ENCODE measurements around the gene ADGRG1.
"Not testable (repeated sequence)": the region's sequence is repeated elsewhere in the genome, so short reads cannot be mapped to it uniquely, and the experiment has no call there.

The ADGRG1 gene

DNA sequence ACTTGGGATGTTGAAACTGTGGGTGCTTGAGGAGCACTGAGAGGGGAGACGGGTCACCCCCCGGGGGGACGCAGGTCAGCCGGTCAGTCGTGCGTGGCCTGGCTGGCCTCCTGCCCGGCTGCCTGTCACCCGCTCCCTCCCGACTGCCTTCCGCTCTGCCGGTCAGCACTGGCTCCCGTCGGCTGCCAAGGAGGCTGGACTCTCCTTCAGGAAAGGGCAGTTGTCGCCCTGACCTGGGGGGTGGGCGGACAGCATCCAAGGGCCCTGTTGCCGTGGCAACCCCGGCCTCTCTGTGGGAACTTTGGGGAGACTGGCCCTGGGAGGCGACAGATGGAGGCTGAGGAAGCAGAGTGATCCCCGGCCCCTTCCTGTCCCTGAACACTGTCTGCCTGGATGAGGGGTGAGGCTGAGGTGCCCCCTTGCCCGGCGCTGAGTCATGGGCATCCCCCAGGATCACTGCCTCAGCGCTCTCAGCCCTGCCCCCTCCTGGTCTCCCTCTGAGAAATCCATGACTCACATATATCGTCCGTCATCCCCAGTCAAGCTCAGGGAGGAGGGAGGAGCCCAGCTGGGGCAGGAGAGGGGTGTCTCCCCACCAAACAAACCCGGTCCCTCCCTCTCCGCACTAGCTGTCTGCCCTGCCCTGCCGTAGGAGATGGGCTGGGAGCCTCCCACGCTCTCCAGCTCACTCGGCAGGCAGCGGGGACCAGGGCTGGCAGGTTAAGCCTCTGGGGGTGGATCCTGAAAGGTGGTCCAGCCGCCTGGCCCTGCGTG lies at the start of gene ADGRG1:
TSS of gene ADGRG1 (plus strand) at position 623 of the 774 bp plus-strand sequence. CDS start 21,658 bp downstream, outside the sequence.
- DNase-seq, result peak; percentile 96

DNA sequence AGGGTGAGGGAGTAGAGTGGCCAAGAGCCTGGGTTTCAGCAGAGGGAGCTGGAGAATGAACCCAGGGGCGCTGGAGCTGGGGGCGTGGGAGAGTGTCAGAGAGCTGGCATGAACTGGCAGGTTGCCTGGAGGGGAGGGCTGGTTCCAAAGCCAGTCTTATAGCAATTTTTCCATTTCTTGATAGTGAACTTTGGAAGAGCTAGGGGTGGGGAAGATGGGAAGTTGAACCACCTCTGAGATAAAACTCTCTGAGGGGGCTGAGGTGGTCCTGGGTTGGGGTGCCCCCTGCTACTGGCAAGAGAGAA lies 49.1 kb upstream of the ADGRG1 start:
- DNase-seq, result no peak

DNA sequence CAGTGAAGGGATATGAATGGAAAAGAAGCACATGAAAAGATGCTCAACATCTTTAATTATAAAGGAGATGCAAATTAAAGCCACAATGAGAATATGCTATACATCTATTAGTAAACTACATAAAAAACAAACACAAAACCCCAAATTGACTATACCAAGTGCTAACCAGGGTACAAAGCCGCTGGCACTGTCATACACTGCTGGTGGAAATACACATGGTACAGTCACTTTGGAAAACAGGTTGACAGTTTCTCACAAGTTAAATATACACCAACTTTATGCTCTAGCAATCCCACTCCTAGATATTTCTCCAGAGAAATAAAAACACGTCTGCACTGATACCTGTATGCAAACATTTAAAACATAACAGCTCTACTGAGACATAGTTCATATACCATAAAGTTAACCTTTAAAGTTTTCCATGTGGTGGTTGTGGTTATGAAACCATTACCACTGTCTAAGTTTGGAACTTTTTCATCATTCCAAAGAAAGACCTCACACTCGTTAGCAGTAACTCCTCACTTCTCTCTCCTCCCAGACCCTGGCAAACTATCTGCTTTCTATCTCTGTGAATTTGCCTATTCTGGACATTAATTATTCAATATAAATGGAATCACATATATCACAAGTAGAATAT lies 43.3 kb upstream of the ADGRG1 start:
- DNase-seq, result no peak

- no peak for DNase-seq
These were observed 39.6 kb upstream of the ADGRG1 start for GRCh38 chr16:57588831-57589230.

GRCh38 chr16:57589374-57589773 lies 39.1 kb upstream of the ADGRG1 start:
- DNase-seq, result no peak

- peak; percentile 67 for DNase-seq
These were observed 37.8 kb upstream of the ADGRG1 start for GRCh38 chr16:57590654-57591085.

GRCh38 chr16:57591086-57591869 lies 37.2 kb upstream of the ADGRG1 start:
- DNase-seq, result peak; percentile 82

DNA sequence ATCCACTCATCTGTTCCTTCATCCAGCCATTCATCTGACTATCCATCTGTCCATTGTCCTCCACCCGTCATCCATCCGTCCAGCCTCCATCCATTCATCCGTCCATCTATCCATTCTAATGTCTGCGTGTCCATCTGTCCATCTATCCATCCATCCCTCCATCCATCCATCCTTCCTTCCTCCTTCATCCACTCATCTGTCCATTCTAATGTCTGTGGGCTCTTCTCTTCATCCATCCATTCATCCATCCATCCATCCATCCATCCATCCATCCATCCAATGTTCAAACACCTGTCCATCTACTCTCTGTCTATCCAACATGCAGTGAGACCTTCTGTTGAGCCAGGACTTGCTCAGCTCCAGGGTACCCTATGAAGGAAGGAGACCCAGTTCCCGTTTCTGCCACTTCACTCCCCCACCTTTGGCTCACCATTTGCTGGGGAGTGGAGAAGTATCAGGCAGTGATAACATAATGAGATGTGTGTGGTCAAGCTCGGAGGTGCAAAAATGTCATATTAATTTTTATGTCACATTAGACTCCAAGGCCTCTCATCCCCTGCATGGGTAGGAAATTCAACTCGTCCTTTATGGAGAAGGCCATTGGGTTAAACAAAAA lies 36.5 kb upstream of the ADGRG1 start:
- no peak for DNase-seq

DNA sequence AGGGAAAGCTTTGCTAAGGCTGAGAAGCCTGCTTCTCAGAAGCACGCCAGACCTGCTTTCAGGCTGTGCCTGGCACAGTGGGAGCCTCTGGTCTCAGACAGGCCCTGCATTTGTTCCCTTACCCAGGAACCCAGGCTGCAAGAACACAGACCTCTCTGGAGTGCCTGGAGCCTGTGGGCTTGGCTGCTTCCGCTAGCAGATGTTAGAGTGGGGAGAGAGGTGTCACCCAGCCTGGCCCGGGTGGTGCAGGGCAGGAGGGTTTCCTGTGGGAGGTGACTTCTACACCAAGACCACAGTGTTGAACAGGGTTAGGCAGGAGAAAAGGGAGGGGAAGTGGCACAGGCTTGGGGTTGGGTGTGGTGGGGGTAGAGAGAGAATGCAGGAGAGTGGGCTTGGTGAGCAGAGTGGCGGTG lies 35.8 kb upstream of the ADGRG1 start:
- DNase-seq, result no peak

DNA sequence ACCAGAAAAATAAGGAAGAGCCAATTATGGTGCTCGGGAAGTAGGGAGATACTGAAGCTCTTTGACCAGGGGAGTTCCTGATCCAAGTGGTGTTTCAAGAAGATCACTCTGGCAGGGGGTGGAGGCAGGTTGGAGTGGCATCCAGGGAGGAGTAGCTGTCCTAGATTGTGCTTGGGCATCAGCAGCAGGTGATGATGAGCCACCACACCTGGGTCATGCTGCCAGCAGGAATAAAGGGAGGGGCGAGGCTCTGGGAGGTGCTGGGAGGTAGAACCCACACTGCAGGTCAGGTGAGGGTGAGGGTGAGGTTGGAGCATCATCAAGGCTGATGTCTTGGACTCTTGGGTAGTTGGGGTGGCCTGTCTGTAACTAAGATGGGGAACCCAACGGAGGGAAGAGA lies 35.4 kb upstream of the ADGRG1 start:
- no peak for DNase-seq

DNA sequence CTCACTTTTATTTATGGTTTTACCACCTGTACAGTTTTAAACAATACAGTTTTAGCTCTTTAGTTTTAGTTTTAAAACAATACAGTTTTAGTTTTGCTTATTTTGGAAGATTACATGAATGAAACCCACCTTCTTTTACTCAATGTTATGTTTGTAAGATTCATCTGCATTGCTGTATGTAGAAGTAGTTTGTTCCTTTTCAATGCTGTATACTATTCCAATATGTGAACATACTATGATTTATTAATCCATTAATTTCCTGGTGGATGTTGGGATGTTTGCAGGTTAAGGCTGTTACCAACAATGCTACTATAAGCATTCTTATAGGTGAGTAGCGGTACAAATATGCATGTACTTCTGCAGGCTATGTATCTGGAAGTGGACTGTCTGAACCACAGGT lies 34.4 kb upstream of the ADGRG1 start:
- no peak for DNase-seq

GRCh38 chr16:57594531-57595031 lies 33.8 kb upstream of the ADGRG1 start:
- DNase-seq, result no peak

DNA sequence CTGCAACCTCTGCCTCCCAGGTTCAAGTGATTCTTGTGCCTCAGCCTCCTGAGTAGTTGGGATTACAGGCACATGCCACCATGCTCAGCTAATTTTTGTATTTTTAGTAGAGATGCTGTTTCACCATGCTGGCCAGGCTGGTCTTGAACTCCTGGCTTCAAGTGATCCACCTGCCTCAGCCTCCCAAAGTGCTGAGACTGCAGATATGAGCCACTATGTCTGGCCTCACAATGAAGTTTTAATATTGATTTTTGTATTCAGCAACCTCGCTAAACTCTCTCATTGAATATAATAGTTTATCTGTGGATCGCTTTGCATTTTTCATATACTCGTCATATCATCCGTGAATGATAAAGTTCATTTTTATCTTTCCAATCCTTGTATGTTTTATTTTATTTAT lies 32.2 kb upstream of the ADGRG1 start:
- DNase-seq, result not testable (repeated sequence)

- DNase-seq, result no peak
These were observed 30.0 kb upstream of the ADGRG1 start for GRCh38 chr16:57598437-57598836.

GRCh38 chr16:57600048-57600835 lies 28.2 kb upstream of the ADGRG1 start:
- peak; percentile 19 for DNase-seq

GRCh38 chr16:57600952-57601580 lies 27.4 kb upstream of the ADGRG1 start:
- DNase-seq, result no peak

DNA sequence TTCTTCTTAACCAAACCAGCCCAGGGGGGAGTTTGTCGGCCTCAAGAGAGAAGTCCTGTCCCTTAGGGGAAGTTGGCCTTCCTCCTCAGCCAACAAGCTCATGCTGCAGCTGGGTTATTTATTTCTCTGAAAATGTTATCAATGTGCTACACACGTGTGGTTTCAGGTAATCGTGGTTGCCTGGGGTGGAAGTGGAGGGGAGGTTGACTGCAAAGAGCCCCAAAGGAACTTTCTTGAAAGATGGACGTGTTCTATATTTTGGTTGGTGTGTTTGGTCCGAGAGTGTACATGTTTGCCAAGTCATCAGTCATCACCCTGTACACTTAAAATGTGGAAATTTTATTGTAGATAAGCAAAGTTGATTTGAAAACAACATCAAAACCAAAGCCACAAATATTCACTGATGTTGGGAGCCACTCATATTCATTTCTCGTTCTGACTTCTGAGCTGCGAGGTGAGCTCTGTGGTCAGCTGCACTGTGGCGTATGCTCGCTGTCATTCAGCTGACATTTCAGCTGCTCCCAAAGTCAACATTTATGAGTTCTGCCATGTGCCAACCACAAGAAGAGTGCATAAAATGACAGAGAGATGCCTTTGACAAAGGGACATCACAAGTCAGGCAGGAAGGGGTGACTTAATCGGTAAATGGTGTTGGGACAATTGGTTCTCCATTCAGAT lies 26.5 kb upstream of the ADGRG1 start:
- no peak for DNase-seq

- no peak for DNase-seq
These were observed 25.1 kb upstream of the ADGRG1 start for GRCh38 chr16:57603115-57604024.

GRCh38 chr16:57604177-57604576 lies 24.3 kb upstream of the ADGRG1 start:
- DNase-seq, result no peak

Data from fibroblast of skin of right biceps (primary cell).